Activated CD4-positive, alpha-beta T cell treated with anti-CD3 and anti-CD28 coated beads for 24 hours (primary cell): ENCODE results near the gene GRHPR.
"Not testable (repeated sequence)": the region's sequence is repeated elsewhere in the genome, so short reads cannot be mapped to it uniquely, and the experiment has no call there.

ENCODE experiments used
- DNase-seq, 2 donors: peaks; one replicate each; pipeline ENCODE4 v3.0.0-alpha.2; 2020; ENCODE audit warnings: low read depth in 2 of 2

The GRHPR gene

DNA sequence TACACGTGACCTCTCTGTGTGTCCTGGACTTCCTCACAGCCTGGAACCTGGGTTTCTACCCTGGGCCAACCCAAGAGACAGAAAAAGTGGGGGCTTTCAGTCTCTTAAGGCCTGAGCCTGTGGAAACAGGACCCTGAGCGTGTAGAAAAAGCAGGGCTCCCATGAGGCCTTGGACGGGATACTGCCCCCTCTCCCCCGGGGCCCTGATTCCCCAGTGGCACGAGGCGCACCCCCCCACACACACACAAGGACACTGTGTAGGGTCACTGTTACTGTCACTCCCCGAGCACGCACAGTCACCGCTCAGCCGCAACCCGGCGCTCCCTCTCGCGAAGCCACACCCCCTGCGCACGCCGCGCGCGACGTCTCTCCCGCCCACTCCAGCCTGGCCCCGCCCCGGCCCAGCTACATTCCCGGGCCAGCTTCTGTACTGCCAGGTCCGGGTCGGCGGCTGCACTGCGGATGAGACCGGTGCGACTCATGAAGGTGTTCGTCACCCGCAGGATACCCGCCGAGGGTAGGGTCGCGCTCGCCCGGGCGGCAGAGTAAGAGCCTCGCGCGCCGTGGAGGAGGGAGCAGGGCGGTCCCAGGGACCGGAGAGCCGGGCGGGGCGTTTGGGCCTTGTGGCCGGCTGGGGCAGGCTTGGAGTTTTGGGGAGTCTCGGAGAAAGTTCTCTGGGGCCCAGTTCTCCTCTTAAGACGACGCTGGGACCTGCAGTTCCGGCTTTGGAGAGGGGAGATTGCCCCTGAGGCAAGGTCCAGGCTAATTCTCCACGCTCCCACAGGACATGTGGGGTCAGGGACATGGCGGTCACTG, at the start of gene GRHPR:
Gene GRHPR, plus strand, starts transcription at position 408 of the 816 bp plus-strand sequence. Its CDS starts 55 bp downstream, at position 463.
- peak; percentile 87 to 89 for DNase-seq

- no peak for DNase-seq
These were observed 49.7 kb upstream of the GRHPR start for GRCh38 chr9:37372839-37373238.

GRCh38 chr9:37373621-37374020, 48.9 kb upstream of the GRHPR start:
- DNase-seq, result no peak

DNA sequence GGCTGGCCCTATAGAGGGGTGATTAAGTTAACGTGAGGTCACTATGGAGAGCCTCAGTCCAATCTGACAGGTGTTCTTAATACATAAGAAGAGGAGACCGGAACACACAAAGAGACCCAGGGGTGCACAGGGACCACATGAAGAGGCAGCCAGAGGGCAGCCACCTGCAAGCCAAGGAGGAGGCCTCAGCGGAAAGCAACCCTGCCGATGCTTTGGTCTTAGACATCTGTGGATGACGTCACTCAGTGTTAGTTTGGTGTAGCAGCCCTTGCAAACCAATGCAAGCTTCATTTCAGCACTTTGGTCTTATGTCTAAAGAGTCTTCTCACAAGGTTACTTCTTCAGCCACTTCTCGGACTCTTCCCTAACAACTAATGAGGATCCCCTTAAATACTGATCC, 47.6 kb upstream of the GRHPR start:
- no peak for DNase-seq

DNA sequence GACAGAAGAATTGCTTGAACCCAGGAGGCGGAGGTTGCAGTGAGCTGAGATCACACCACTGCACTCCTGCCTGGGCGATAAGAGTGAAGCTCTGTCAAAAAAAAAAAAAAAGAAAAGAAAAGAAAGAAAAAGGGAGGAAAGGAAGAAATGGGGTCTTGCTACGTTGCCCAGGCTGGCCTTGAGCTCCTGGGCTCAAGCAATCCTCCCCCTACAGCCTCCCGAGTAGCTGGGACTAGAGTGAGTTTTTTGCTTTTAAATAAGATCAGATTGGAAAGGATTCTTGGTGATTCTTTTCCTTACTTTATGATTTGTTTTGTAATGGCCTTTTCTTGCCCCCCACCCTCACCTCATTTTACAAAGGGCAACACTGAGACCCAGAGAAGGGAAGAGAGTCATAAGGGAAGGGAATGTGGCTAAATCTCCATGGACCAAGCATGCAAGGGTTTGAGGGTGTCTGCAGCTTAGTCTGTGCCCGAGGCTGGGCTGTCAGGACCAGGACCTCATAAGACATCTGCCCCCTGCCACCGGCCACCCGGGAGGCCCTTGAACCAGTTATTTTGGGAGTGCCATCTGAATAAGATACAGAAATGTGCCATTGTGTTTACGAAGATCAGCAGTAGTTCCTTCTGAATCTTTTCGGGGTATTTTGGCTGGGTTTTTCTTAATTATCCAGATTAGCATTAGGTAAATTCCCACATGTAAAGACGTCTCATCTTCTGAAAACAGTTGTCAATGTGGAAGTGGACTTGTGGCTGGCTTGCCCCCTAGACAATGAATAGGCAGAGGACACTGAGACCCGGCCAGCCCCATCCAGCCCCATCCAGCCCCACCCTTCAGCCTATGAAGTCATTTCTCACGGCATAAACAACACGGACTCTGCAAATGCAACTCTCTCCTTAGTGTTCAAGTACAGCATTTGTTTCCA, 44.5 kb upstream of the GRHPR start:
- DNase-seq, result no peak

GRCh38 chr9:37378613-37379004, 43.9 kb upstream of the GRHPR start:
- no peak for DNase-seq

- DNase-seq, result no peak
These were observed 42.7 kb upstream of the GRHPR start for GRCh38 chr9:37379835-37380234.

DNA sequence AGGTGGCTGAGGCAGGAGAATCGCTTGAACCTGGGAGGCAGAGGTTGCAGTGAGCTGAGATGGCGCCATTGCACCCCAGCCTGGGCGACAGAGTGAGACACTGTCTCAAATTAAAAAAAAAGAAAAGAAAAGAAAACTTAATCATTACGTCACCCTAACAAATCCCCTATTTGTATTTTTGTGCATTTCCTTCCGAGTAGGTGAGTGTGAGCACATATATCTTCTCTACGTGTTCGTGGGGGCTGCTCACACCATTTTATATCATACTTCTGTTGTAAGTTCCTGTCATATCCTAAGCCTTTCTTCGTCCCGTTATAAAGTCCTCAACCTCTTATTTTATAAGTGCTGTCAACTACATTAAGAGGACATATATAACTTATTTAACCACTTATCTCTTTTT, 41.9 kb upstream of the GRHPR start:
- no peak for DNase-seq

DNA sequence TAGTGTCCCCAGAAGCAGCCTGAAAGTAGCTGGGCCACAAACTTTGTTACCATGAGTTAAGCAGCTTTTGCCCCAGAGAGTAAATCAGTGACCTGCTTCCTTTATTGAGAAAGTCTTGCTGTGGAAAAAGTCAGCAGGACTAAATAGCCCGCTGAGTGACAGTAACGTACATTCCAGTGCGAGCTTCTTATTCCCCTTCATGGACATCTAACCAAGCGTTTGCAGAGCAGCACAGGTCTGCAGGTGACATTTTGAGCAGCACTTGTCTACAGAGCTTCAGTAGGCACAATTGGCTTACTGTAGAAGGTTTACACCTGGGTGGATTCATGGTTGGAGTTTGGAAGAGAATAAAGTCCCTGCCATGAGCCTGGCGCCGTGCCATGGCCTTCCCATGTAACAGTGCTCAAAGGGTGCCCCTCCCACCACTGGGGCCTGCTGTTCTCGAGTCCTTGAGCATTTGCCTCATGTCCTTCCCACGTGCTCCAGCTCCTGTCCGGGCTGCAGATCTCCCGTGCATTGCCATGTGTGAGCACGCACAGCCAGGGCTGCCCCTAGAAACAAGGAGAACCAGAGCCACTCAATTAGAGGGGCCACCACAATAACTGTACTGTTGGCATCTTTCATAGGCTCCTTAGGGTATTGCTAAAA, 41.3 kb upstream of the GRHPR start:
- no peak for DNase-seq

DNA sequence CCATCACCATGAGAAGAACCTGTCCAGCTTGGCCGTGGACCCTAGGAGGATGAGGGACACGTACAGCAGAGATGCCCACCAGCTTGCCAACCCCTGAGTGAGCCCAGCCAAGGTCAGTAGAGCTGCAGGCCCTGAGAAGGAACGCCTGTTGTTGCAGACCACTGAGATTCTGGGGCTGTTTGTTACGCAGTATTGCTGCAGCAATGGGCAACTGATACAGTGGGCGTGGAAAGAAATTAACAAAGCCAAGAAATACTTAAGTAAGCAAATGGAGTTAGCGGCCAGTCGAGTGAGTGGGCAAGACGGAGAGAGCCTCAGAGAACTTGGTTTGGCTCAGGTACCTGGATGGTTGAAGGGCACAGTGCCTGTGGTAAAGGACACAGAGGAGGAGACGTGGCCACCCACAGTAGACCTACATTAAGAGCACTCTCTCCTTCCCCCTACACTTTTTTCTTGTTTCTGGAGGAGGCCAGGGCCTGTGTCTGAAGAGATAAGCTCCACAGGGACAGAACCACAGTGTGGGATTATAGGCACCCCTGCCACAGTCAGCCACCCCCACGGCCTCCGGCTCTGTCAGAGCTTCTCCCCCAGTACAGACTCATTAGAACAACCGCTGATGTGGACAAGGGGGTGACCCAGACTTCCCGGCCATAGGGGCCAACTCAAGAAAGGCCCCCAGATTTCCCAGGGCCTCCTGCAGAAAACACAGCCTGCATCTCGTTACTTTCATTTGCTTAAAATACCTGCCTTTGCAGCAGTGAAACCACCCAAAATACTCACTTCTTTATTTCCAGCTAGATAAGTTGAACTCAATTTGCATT, 40.1 kb upstream of the GRHPR start:
- DNase-seq, result no peak

DNA sequence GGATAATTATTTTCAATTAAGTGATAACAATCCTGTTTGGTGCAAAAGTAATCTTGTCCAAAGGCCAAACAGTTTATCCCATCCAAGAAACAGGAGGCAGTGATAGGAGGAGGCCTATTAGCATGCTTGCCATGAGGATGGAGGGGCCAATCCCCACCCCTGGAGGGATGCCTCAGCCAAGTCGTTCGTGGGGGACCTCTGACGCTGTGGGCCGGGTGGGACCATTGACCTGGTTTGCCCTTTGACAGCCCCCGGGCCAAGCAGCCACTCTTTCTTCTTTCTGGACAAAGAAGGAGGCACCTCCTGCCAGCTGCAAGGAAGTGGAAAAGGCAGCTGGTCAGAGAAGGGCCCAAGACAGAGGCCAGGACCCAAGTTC, 39.5 kb upstream of the GRHPR start:
- DNase-seq, result no peak

GRCh38 chr9:37383393-37383792, 39.1 kb upstream of the GRHPR start:
- no peak for DNase-seq

DNA sequence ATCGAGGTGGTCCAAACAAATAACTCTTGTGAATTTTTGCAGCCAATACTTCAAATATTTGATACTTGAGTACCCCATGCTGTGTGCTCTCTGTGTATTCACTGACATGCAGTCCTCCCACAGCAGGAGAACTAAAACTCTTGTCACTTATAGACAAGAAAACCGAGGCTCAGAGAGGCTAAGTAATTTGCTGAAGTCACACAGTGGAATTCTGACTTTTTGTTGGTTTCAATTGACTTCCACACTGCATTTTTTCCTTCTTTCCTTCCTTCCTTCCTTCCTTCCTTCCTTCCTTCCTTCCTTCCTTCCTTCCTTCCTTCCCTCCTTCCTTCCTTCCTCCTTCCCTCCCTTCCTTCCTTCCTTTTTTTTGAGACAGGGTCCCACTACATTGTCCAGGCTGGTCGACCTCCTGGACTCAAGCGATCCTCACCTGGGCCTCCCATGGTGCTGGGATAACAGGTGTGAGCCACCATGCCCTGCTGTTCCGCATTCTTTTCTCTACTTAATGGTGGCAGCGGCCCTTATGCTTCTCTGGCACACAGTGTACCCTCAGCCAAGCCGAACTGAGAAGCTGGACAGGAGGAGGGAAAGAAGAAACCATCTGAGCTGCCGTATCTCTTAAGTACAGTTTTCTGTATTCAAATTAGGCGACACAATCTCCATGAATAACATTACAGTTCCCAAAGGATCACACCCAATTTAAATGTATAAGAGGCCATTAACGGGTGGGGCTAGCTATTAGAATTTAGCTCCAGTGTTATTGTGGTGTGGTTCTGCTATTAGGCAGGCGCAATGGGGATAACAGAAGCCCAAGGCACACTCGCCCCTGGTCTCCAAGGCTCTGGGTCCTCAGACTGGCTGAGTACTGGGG, 38.4 kb upstream of the GRHPR start:
- no peak for DNase-seq

GRCh38 chr9:37385286-37385685, 37.2 kb upstream of the GRHPR start:
- DNase-seq, result no peak

GRCh38 chr9:37386988-37387387, 35.5 kb upstream of the GRHPR start:
- no peak for DNase-seq

DNA sequence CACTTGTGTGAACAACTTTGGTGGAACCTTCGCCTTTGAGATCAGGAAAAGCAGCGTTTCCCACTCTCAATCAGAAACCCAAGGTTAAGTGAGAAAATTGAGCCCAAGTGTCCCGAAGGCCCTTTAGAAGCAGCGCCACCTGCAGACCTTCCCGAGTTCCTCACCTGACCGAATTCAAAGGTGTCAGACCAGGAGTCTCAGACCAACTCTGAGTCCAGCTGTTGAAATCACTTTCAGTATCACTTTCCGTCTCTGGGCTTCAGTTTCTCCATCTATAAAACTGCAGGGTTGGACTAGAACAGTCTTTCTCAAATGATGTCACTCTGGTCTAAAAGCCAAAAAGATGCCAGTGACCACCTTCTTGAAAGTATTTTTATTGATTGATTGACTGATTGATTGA, 31.7 kb upstream of the GRHPR start:
- peak in 1 of 2 donors; percentile 9 for DNase-seq

GRCh38 chr9:37392272-37392671, 30.2 kb upstream of the GRHPR start:
- no peak for DNase-seq

DNA sequence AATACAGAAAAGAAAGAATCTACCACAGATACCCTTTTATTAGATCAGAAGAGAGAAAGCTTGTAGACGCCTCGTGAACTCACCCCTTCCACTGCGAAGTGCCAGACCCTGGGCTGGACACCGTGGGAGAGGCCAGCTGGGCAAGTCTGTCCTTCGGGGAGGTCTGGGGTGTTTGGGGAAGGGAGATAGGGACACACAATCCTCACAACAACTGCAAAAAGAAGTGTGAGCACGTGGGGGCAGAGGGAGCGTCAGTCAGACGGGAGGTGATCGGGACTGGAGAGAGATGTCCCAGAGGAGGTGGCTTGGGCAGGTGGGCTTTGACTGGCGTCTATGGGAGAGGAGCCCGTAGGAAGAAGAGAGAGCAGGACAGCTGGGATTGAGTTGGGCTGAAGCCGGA, 27.3 kb upstream of the GRHPR start:
- DNase-seq, result no peak

DNA sequence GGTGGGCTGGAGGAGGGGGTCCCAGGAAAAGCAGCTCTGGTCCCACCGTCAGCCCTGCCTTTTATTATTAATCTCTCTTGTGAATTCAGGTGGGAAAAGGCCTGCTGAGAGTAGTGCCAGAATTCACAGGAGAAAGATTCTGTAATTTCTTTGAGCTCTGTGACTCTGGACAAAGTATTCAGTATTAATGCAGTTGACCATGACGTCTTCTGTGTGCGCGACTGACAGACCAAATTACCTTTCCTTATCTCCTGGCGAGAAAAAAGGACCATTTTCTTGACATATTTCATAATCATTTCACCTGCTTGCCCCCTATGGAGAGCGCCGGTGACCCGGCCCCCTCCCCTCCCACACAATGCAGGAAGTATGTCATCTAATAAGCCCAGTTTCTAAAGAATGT, 26.8 kb upstream of the GRHPR start:
- no peak for DNase-seq

GRCh38 chr9:37397948-37398347, 24.5 kb upstream of the GRHPR start:
- not testable (repeated sequence) for DNase-seq
